ENCODE measurements around the gene RALY. TPM values are rescaled to one million over a fixed set of nuclear protein-coding genes. Genes with fewer than 3 reads are reported as not detected.

RALY gene
- total and polyA plus RNA-seq, 4 donors, result 114 to 148 (median 127) TPM

DNA sequence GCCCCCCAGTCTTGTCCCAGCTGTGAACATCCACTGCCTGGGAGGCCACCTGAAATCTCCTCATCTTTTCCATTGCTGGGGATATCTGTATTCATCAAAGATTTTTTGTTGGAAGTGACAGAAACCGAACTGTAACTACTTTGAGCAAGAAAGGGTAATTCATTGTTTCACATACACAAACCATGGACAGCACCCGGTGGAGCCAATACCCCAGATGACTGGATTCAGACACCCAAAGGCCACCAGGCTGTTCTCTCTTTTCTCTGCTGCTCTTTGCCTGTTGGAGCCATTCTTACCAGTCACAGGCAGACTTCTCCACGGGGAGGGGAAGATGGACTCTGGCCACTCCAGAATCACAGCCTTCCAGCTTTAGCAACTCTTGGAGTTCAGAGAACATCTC lies 11.7 kb upstream of the RALY start:
- Histone ChIP-seq H3K4me1 (ENCODE audit: control insufficient read depth in 1 of 2, insufficient read depth in 2 of 2, low read length in 2 of 2) (no peaks in the 10 kb centered on the region), H3K27me3 (ENCODE audit: control insufficient read depth in 1 of 2, insufficient read depth in 2 of 2, low read length in 1 of 2) (no peaks in the 10 kb centered on the region), H3K9me3 (ENCODE audit: control insufficient read depth, low read length) (peaks cover 2% of the 10 kb centered on the region), H3K36me3 (ENCODE audit: control insufficient read depth in 1 of 2, insufficient read depth in 2 of 2, low read length in 1 of 2) (no peaks in the 10 kb centered on the region), H3K4me3 (ENCODE audit: low read length in 2 of 2) (no peak overlapping the region), H3K27ac (ENCODE audit: low read depth in 1 of 2, low read length in 2 of 2) (no peak overlapping the region)
- intact Hi-C loops (cut with DNase I), result no loop called here
- DNase-seq (no peak), ATAC-seq (ENCODE audit: low FRiP score) (no peak)
- 78 to 80% methylated on average over 3 of the region's 3 CpGs for whole genome bisulfite sequencing, 2 donors

DNA sequence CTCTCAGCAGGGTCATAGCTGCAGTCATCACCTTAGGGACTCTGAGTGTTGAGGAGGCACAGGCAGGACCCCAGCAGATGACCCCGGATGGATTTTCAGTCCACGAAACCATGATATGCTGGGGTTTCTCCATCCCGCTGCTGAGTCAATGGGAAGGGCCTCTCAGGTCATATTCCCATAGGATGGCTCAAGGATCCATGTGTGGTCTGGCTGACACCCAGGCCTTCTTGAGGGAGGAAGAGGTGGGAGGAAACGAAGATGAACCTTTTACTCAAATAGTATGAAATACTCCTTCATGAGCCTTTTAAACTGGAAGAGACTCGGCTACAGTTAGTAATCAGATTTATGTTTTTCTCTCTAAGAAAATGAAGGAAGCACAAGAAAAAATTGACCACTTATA lies 10.3 kb upstream of the RALY start:
- intact Hi-C loops (cut with DNase I), result no loop called here
- H3K27ac ChIP-seq (ENCODE audit: low read depth in 1 of 2, low read length in 2 of 2), result no peak overlapping the region
- no peak overlapping the region for H3K4me3 ChIP-seq (ENCODE audit: low read length in 2 of 2)
- no peak for ATAC-seq (ENCODE audit: low FRiP score)
- DNase-seq, result no peak
- H3K9me3 ChIP-seq (ENCODE audit: control insufficient read depth, low read length), result peaks cover 2% of the 10 kb centered on the region
- H3K27me3 ChIP-seq (ENCODE audit: control insufficient read depth in 1 of 2, insufficient read depth in 2 of 2, low read length in 1 of 2), result no peaks in the 10 kb centered on the region
- no peaks in the 10 kb centered on the region for H3K4me1 ChIP-seq (ENCODE audit: control insufficient read depth in 1 of 2, insufficient read depth in 2 of 2, low read length in 2 of 2)
- WGBS, 2 donors, result 91 to 97% methylated on average over 5 of the region's 5 CpGs
- H3K36me3 ChIP-seq (ENCODE audit: control insufficient read depth in 1 of 2, insufficient read depth in 2 of 2, low read length in 1 of 2), result no peaks in the 10 kb centered on the region

DNA sequence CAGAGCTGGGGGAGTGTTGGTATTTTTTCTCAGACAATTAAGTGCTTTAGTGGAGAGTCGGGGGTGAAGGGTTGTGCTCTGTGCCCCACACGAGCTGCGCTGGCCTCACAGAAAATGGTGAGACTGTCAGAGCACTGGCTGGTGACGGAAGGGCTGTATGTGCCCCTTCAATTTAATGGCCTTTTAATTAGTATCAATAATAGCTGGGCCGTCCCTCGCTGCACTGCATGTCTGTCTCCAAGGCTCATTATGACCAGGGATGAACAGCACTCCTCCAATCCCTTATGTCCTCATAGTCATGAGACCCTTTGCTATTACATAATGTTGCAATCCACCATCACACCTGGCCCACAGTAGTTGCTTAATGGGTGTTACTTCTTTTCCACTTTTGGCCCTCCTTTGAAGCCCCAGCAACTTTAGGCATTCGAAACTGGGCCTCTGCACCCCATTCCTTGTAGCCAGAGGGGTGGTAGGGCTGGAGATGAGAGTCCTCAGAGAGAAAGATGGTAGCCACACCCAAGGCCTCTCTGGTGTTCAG lies 9.5 kb upstream of the RALY start:
- Histone ChIP-seq H3K36me3 (ENCODE audit: control insufficient read depth in 1 of 2, insufficient read depth in 2 of 2, low read length in 1 of 2) (no peaks in the 10 kb centered on the region), H3K4me1 (ENCODE audit: control insufficient read depth in 1 of 2, insufficient read depth in 2 of 2, low read length in 2 of 2) (no peaks in the 10 kb centered on the region), H3K9me3 (ENCODE audit: control insufficient read depth, low read length) (no peaks in the 10 kb centered on the region), H3K4me3 (ENCODE audit: low read length in 2 of 2) (no peak overlapping the region), H3K27me3 (ENCODE audit: control insufficient read depth in 1 of 2, insufficient read depth in 2 of 2, low read length in 1 of 2) (no peaks in the 10 kb centered on the region), H3K27ac (ENCODE audit: low read depth in 1 of 2, low read length in 2 of 2) (no peak overlapping the region)
- intact Hi-C loops (cut with DNase I), result no loop called here
- DNase-seq (no peak), ATAC-seq (ENCODE audit: low FRiP score) (no peak)
- WGBS, 2 donors, result 73 to 88% methylated on average over 7 of the region's 7 CpGs

DNA sequence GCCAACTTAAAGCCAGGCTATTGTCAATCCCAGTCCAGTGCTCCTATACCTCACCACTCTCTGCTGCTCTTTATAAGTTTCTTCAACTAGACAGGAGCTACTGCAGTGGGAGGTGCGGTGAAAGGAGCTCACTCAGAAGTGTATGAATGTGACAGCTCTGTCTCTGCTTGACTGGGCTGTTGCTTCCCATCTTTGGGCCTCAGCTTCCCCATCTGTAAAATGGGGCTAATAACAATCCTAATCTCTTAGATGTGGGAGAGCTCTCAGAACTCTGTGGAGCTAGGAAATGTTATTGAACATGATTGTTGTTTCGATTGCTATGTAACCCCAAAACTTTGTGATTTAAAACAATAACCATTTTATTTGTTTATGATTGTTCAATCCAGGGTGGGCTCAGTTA lies 8.4 kb upstream of the RALY start:
- DNase-seq (no peak), ATAC-seq (ENCODE audit: low FRiP score) (no peak)
- no peak overlapping the region for H3K4me3 ChIP-seq (ENCODE audit: low read length in 2 of 2)
- no peak overlapping the region for H3K27ac ChIP-seq (ENCODE audit: low read depth in 1 of 2, low read length in 2 of 2)
- intact Hi-C loops (cut with DNase I), result no loop called here
- WGBS, 2 donors, result 95 to 100% methylated on average over 2 of the region's 2 CpGs
- no peaks in the 10 kb centered on the region for H3K9me3 ChIP-seq (ENCODE audit: control insufficient read depth, low read length)
- H3K36me3 ChIP-seq (ENCODE audit: control insufficient read depth in 1 of 2, insufficient read depth in 2 of 2, low read length in 1 of 2), result no peaks in the 10 kb centered on the region
- H3K27me3 ChIP-seq (ENCODE audit: control insufficient read depth in 1 of 2, insufficient read depth in 2 of 2, low read length in 1 of 2), result no peaks in the 10 kb centered on the region
- H3K4me1 ChIP-seq (ENCODE audit: control insufficient read depth in 1 of 2, insufficient read depth in 2 of 2, low read length in 2 of 2), result no peaks in the 10 kb centered on the region

DNA sequence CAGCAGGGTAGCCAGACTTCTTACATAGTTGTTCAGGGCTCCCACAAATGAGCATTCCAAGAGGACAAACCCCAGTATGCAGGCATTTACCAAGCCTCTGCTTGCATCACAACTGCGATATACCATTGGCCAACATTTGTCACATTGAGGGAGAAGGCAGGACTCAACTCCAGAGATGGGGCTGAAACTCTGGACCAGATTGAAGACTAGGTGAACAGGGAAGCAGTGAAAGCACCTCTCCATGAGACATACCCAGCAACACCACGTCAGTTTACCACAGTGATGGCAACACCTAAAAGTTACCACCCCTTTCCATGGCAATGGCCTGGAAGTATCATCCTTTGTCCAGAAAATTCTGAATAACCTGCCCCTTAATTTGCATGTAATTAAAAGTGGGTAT lies 7.9 kb upstream of the RALY start:
- Histone ChIP-seq H3K4me3 (ENCODE audit: low read length in 2 of 2) (no peak overlapping the region), H3K27ac (ENCODE audit: low read depth in 1 of 2, low read length in 2 of 2) (no peak overlapping the region), H3K36me3 (ENCODE audit: control insufficient read depth in 1 of 2, insufficient read depth in 2 of 2, low read length in 1 of 2) (no peaks in the 10 kb centered on the region), H3K9me3 (ENCODE audit: control insufficient read depth, low read length) (no peaks in the 10 kb centered on the region), H3K4me1 (ENCODE audit: control insufficient read depth in 1 of 2, insufficient read depth in 2 of 2, low read length in 2 of 2) (no peaks in the 10 kb centered on the region), H3K27me3 (ENCODE audit: control insufficient read depth in 1 of 2, insufficient read depth in 2 of 2, low read length in 1 of 2) (no peaks in the 10 kb centered on the region)
- ATAC-seq (ENCODE audit: low FRiP score) (no peak), DNase-seq (no peak)
- WGBS, 2 donors, result 69 to 94% methylated on average over 2 of the region's 2 CpGs
- intact Hi-C loops (cut with DNase I), result no loop called here

DNA sequence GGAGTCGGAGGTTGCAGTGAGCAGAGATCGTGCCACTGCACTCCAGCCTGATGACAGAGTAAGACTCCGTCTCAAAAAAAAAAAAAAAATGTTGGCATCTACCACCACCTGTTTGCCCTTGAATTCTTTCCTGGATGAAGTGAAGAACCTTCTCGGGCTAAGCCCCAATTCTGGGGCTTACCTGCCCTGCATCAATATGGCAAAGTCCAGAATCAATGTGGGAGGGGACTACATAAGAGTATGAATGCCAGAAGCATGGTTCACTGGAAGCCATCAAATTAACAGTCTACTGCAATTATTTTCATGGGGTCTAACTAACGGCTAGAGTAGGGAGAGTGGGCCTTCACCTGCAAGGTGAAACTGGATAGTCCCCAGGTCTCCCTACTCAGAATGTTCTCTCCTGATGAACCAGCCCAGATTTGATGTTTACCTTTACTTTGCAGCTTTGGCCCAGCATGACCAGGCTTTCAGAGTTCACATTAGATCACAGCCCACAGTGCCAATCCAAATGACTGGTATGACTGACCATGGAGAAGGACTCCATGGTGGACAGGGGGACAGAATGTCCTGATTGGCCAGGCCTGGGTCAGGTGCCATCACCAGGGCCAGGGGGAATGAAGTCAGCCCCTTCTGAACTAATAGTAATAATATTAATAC lies 7.0 kb upstream of the RALY start:
- no peaks in the 10 kb centered on the region for H3K27me3 ChIP-seq (ENCODE audit: control insufficient read depth in 1 of 2, insufficient read depth in 2 of 2, low read length in 1 of 2)
- WGBS, 2 donors, result 90 to 91% methylated on average over 5 of the region's 5 CpGs
- no peaks in the 10 kb centered on the region for H3K36me3 ChIP-seq (ENCODE audit: control insufficient read depth in 1 of 2, insufficient read depth in 2 of 2, low read length in 1 of 2)
- DNase-seq (no peak), ATAC-seq (ENCODE audit: low FRiP score) (no peak)
- H3K4me3 ChIP-seq (ENCODE audit: low read length in 2 of 2), result no peak overlapping the region
- no peaks in the 10 kb centered on the region for H3K9me3 ChIP-seq (ENCODE audit: control insufficient read depth, low read length)
- H3K4me1 ChIP-seq (ENCODE audit: control insufficient read depth in 1 of 2, insufficient read depth in 2 of 2, low read length in 2 of 2), result no peaks in the 10 kb centered on the region
- H3K27ac ChIP-seq (ENCODE audit: low read depth in 1 of 2, low read length in 2 of 2), result no peak overlapping the region
- intact Hi-C loops (cut with DNase I), result no loop called here

DNA sequence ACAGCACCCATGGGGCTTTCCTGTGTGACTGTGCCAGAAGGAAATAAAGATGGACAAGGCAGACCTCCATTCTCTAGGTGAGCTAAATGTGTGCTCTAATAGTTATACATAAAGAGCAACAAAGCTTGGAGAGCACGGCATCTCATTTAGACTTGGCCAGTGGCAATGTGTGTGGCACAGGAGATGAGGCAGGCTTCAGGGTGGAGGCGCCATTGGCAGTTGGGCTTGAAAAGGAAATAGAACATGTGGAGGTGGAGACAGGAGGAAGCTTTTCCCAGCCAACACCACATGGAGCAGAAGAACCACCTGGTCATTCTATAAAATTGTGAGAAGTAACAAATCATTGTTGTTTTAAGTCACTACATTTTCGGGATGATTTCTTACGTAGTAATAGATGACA lies 3.6 kb upstream of the RALY start:
- ATAC-seq (ENCODE audit: low FRiP score) (no peak), DNase-seq (no peak)
- 92 to 97% methylated on average over 4 of the region's 4 CpGs for WGBS, 2 donors
- intact Hi-C loops (cut with DNase I), result loop anchor here (5.0 to 10.0 kb wide), 2 partner anchors 55 to 77 kb away; no protein-coding TSS in a partner anchor
- Histone ChIP-seq H3K9me3 (ENCODE audit: control insufficient read depth, low read length) (no peaks in the 10 kb centered on the region), H3K4me1 (ENCODE audit: control insufficient read depth in 1 of 2, insufficient read depth in 2 of 2, low read length in 2 of 2) (peaks cover 0 to 1% of the 10 kb centered on the region in 2 donors), H3K27ac (ENCODE audit: low read depth in 1 of 2, low read length in 2 of 2) (no peak overlapping the region), H3K36me3 (ENCODE audit: control insufficient read depth in 1 of 2, insufficient read depth in 2 of 2, low read length in 1 of 2) (no peaks in the 10 kb centered on the region), H3K27me3 (ENCODE audit: control insufficient read depth in 1 of 2, insufficient read depth in 2 of 2, low read length in 1 of 2) (no peaks in the 10 kb centered on the region), H3K4me3 (ENCODE audit: low read length in 2 of 2) (no peak overlapping the region)

DNA sequence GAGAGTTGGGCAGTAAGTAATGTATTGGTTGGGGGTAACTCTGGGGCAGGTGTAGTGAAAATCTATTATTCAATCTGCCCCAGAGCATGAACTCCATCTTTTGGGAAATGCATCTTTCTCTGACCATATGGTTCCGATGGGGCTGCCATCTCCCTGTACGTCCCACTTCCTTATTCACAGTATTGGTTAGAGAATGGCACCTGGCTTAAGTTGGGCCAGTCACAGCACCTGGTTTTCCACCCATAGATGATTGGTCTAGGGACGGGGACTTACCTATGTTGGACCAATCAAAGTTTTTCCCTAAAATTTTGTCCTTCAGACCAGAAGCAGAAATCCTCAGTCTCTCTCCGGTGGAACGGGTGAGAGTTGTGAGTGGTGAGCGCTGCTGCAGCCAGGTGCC lies 2.2 kb upstream of the RALY start:
- WGBS, 2 donors, result 96% methylated on average over 6 of the region's 6 CpGs
- no peak overlapping the region for H3K27ac ChIP-seq (ENCODE audit: low read depth in 1 of 2, low read length in 2 of 2)
- H3K4me3 ChIP-seq (ENCODE audit: low read length in 2 of 2), result no peak overlapping the region
- peaks cover under 1 to 2% of the 10 kb centered on the region in 2 donors for H3K4me1 ChIP-seq (ENCODE audit: control insufficient read depth in 1 of 2, insufficient read depth in 2 of 2, low read length in 2 of 2)
- DNase-seq, result no peak
- no peak for ATAC-seq (ENCODE audit: low FRiP score)
- no peaks in the 10 kb centered on the region for H3K27me3 ChIP-seq (ENCODE audit: control insufficient read depth in 1 of 2, insufficient read depth in 2 of 2, low read length in 1 of 2)
- intact Hi-C loops (cut with DNase I), result loop anchor here (5.0 to 10.0 kb wide), 2 partner anchors 53 to 76 kb away; no protein-coding TSS in a partner anchor
- H3K9me3 ChIP-seq (ENCODE audit: control insufficient read depth, low read length), result no peaks in the 10 kb centered on the region
- H3K36me3 ChIP-seq (ENCODE audit: control insufficient read depth in 1 of 2, insufficient read depth in 2 of 2, low read length in 1 of 2), result no peaks in the 10 kb centered on the region

All from aorta (tissue), 5 donors.